ENCODE results near the gene ATP6V0E1.

Gene ATP6V0E1

GRCh38 chr5:173042763-173043107 is 59.2 kb downstream of the ATP6V0E1 start:
- POLR2A ChIA-PET = interaction anchor here (0.7 to 1.5 kb wide), 3 partner anchors 9 to 87 kb away, joined by 3 to 4 read pairs (median 3); partner anchors contain the start of gene RPL26L1
- Histone ChIP-seq H3K4me1 (ENCODE audit: control insufficient read depth, insufficient read depth, low read length) (no peaks in the 10 kb centered on the region), H3K27ac (ENCODE audit: extremely low read depth, low read depth, low read length) (no peak overlapping the region), H3K36me3 (ENCODE audit: control insufficient read depth in 2 of 2, insufficient read depth in 1 of 2, low read length in 2 of 2) (no peaks in the 10 kb centered on the region), H3K9me3 (ENCODE audit: control insufficient read depth, insufficient read depth, low read depth, low read length) (no peaks in the 10 kb centered on the region), H3K4me3 (ENCODE audit: low read depth, low read length) (no peak overlapping the region)
- CTCF ChIA-PET = interaction anchor here (0.8 to 1.1 kb wide), 3 partner anchors 9 to 22 kb away, joined by 3 read pairs; no protein-coding TSS in a partner anchor
- TF ChIP-seq TRIM28 (IDR thresholded peaks at IDR 0.05; ENCODE audit: borderline replicate concordance, low read length) (no peak), OSR2 (tag by site-specific recombination; IDR thresholded peaks at IDR 0.05) (no peak), REPIN1 (tag by site-specific recombination; IDR thresholded peaks at IDR 0.05; ENCODE audit: low read depth) (no peak), TSHZ1 (tag by site-specific recombination; IDR thresholded peaks at IDR 0.05; ENCODE audit: borderline replicate concordance) (no peak), ZNF692 (tag by site-specific recombination; IDR thresholded peaks at IDR 0.05) (no peak), ELK4 (IDR thresholded peaks at IDR 0.05; ENCODE audit: borderline replicate concordance, low read depth, low read length) (no peak), ZNF571 (tag by site-specific recombination; IDR thresholded peaks at IDR 0.05) (no peak), AEBP2 (tag by site-specific recombination; IDR thresholded peaks at IDR 0.05; ENCODE audit: borderline replicate concordance) (no peak), ZNF558 (tag by site-specific recombination; IDR thresholded peaks at IDR 0.05) (no peak), KLF8 (tag by site-specific recombination; IDR thresholded peaks at IDR 0.05) (no peak), ZNF324 (tag by site-specific recombination; IDR thresholded peaks at IDR 0.05) (no peak), ZNF112 (tag by site-specific recombination; IDR thresholded peaks at IDR 0.05) (no peak), YY2 (tag by site-specific recombination; IDR thresholded peaks at IDR 0.05) (no peak), ZNF48 (tag by site-specific recombination; IDR thresholded peaks at IDR 0.05) (no peak), PRDM4 (tag by site-specific recombination; IDR thresholded peaks at IDR 0.05) (no peak), ZNF521 (tag by site-specific recombination; IDR thresholded peaks at IDR 0.05) (no peak)
- TF ChIP-seq, protein P1, sequence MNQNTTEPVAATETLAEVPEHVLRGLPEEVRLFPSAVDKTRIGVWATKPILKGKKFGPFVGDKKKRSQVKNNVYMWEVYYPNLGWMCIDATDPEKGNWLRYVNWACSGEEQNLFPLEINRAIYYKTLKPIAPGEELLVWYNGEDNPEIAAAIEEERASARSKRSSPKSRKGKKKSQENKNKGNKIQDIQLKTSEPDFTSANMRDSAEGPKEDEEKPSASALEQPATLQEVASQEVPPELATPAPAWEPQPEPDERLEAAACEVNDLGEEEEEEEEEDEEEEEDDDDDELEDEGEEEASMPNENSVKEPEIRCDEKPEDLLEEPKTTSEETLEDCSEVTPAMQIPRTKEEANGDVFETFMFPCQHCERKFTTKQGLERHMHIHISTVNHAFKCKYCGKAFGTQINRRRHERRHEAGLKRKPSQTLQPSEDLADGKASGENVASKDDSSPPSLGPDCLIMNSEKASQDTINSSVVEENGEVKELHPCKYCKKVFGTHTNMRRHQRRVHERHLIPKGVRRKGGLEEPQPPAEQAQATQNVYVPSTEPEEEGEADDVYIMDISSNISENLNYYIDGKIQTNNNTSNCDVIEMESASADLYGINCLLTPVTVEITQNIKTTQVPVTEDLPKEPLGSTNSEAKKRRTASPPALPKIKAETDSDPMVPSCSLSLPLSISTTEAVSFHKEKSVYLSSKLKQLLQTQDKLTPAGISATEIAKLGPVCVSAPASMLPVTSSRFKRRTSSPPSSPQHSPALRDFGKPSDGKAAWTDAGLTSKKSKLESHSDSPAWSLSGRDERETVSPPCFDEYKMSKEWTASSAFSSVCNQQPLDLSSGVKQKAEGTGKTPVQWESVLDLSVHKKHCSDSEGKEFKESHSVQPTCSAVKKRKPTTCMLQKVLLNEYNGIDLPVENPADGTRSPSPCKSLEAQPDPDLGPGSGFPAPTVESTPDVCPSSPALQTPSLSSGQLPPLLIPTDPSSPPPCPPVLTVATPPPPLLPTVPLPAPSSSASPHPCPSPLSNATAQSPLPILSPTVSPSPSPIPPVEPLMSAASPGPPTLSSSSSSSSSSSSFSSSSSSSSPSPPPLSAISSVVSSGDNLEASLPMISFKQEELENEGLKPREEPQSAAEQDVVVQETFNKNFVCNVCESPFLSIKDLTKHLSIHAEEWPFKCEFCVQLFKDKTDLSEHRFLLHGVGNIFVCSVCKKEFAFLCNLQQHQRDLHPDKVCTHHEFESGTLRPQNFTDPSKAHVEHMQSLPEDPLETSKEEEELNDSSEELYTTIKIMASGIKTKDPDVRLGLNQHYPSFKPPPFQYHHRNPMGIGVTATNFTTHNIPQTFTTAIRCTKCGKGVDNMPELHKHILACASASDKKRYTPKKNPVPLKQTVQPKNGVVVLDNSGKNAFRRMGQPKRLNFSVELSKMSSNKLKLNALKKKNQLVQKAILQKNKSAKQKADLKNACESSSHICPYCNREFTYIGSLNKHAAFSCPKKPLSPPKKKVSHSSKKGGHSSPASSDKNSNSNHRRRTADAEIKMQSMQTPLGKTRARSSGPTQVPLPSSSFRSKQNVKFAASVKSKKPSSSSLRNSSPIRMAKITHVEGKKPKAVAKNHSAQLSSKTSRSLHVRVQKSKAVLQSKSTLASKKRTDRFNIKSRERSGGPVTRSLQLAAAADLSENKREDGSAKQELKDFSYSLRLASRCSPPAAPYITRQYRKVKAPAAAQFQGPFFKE (tag by site-specific recombination; IDR thresholded peaks at IDR 0.05; ENCODE audit: borderline replicate concordance) = no peak
- TF ChIP-seq, protein P2, sequence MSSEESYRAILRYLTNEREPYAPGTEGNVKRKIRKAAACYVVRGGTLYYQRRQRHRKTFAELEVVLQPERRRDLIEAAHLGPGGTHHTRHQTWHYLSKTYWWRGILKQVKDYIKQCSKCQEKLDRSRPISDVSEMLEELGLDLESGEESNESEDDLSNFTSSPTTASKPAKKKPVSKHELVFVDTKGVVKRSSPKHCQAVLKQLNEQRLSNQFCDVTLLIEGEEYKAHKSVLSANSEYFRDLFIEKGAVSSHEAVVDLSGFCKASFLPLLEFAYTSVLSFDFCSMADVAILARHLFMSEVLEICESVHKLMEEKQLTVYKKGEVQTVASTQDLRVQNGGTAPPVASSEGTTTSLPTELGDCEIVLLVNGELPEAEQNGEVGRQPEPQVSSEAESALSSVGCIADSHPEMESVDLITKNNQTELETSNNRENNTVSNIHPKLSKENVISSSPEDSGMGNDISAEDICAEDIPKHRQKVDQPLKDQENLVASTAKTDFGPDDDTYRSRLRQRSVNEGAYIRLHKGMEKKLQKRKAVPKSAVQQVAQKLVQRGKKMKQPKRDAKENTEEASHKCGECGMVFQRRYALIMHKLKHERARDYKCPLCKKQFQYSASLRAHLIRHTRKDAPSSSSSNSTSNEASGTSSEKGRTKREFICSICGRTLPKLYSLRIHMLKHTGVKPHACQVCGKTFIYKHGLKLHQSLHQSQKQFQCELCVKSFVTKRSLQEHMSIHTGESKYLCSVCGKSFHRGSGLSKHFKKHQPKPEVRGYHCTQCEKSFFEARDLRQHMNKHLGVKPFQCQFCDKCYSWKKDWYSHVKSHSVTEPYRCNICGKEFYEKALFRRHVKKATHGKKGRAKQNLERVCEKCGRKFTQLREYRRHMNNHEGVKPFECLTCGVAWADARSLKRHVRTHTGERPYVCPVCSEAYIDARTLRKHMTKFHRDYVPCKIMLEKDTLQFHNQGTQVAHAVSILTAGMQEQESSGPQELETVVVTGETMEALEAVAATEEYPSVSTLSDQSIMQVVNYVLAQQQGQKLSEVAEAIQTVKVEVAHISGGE (tag by site-specific recombination; conservative IDR thresholded peaks at IDR 0.05; ENCODE audit: low read depth) = no peak

Data from HEK293 (cell line).